Stimulated activated CD4-positive, alpha-beta T cell treated with anti-CD3 and anti-CD28 coated beads, Interleukin-15, amount 100 ng/mL, for 1 hour (primary cell): ENCODE measurements around the gene MYLK2.
A peak's percentile ranks its signal among the peaks of the same experiment; 100 is the strongest.

Source experiments
- DNase-seq, 2 donors: peaks; one replicate each; pipeline ENCODE4 v3.0.0-alpha.2; 2020; ENCODE audit warnings: low read depth in 1 of 2, low spot score in 1 of 2

MYLK2 gene

GRCh38 chr20:31853481-31853880 lies 34.3 kb downstream of the MYLK2 start:
- DNase-seq = no peak

DNA sequence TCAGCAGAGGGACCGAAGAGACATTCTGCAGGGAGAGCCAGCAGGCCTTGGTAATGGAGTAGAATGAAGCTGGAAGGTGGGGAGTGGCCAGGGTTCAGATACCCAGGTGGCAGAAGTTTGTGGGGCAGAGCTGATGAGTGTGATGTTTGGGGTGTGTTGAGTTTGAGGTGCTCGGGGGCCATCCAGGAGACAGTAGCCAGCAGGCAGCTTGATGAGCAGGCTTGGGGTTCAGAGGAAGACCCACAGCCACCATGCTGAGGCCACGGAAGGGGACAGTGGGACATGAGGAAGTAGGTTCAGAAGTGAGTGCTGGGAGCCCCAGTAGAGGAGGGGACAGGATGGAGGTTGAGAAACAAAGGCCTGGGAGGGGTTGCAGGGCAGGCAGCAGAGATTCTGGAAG lies 37.4 kb downstream of the MYLK2 start:
- no peak for DNase-seq

GRCh38 chr20:31857861-31858759 lies 39.0 kb downstream of the MYLK2 start:
- DNase-seq = no peak

DNA sequence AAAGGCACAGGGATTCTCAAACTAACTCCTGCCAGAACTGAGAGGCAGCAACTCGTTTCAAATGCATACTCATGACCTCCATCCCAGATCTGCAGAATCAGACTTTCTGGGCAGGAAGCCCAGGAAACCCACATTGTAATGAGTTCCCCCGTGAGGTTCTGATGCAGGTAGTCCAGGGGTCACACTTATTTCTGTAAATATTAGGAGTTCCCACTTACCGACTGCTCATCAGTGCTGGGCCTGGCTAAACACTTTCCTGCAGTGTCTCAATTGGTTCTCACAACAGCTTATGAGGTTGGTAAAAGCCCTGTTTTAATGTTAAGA lies 39.6 kb downstream of the MYLK2 start:
- DNase-seq = no peak

DNA sequence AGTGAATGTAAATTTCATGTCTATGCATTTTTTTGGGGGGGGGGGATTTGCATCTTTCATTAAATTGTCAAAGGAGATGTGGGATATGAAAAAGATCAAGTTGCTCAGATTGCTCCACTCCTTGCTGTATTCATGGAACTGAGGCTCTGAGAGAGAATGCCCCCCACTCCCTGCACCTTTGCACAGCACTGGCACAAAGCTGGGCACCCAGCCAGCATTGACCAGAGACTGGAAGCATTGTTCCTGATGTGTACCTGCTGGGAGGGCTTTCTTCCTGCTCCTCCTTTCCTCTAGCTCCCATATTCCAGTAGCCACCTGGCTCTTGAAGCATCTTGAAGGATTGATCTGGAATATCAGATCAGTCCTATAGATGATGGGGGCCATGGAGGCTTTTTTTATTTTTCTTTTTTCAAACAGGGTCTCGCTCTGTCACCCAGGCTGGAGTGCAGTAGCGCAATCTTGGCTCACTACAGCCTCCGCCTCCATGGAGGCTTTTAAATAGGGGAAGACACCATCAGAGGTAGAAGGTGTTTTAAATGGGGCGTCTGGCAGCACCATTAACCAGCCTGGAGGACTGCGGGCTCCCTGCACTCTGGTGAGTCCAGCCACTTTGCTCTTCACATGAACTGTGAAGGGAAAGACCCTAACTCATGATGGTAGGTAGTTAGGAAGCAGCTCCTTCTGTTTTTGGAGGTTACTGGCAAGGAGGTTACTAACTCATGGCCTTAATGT lies 40.3 kb downstream of the MYLK2 start:
- no peak for DNase-seq

DNA sequence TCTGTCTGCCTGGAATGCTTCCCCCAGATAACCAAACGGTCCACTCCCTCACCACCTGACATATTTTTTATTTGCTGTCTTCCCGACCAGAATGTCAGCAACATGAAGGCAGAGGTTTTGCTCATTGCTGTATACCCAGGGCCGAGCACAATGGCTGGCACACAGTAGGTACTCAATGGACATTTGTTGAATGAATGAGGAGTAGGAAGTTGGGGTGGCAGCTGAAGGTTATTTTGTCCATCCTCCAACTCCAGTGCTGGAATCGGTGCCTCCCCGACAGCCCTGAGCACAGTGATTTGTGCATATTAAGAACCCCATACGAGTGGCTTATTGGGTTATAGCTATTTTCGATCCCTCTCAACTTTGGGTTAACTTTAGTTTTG lies 40.8 kb downstream of the MYLK2 start:
- no peak for DNase-seq

DNA sequence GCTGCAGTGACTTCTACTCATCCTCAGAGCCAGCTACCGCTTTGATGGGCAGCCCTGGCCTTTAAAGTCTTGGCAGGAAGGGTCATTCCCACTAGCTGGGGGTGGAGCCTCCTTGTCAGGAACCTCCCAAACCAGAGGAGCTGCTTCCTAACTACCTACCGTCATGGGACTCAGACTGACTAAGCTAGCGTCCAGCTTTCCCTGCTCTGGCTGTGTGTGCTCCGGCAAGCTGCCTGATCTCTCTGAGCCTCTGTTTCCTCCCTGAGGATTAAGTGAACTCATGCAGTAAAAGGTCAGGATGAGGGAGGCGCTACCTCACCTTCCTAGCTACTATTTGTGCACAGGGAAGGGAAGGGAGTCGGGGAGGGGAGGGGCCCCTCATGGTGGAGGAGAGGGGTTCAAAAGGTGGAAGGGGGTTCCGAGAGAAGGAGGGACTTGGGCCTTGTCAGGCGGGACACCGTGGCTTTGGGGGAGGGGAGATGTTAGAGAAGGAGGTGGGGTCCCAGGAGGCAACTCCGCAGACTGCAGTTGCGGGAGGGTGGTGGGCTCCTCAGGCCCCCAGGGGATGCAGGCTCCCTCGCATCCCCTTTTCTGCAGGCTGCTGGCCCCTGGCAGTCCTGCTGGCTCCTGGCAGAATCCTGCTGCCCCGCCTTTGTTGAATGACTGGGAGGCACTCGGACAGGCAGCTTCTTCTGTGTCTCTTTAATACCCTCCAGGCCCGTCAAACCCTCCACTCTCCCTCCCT lies 41.4 kb downstream of the MYLK2 start:
- no peak for DNase-seq

GRCh38 chr20:31861135-31861384 lies 41.9 kb downstream of the MYLK2 start:
- DNase-seq = no peak

DNA sequence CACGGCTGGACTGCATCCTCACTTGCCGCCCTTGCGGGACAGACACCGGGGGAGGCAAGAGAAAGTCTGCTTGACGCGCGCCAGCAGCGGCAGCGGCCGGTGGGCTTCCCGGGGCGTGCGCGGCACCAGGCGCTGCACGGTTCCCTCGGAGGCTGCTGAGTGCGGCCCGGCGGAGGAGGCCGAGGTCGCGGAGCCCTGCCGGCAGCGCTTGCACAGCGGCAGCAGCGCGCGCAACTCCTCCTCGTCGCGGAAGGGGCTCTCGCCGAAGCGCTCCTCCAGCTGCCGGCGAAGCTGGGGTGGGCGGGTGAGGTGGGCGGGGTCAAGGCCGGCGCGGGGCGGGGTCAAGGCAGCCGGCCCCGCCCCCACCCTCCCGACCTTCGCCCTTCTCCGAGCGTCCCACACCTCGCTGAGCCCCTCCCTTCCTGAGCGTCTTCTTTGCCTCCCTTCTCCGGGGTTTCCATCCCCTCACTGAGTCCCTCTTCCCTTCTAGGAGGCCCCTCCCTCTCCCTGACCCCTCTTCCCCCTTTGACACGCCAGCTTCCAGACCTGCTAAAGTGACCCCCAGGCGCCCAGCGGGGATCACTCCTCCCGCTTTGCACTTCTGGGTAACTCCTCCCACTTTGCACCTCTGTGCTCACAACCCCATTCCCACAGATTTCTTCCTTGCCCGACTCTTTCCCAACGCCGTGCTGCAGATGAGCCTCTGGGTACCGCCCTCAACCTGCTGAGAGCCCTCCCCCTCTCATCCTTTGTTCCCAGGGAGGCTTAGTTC lies 42.4 kb downstream of the MYLK2 start:
- peak; percentile 33 to 47 for DNase-seq

DNA sequence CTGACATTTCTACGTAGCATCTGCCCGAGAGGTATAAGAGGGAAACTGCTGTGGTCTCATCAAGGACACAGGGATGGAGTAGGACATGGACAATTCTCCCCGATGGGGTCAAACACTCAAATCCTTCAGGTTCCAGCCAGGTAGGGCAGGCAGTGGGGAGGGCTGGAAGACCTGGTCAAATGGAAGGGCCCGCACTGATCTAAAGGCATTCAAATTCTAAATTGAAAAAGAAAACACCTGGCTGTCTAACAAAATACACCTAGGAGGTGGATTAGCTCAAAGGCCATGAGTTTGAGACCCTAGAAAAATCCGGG lies 43.0 kb downstream of the MYLK2 start:
- DNase-seq = no peak

GRCh38 chr20:31862506-31862905 lies 43.4 kb downstream of the MYLK2 start:
- DNase-seq = no peak

- no peak for DNase-seq
These were observed 44.3 kb downstream of the MYLK2 start for GRCh38 chr20:31863296-31864085.

DNA sequence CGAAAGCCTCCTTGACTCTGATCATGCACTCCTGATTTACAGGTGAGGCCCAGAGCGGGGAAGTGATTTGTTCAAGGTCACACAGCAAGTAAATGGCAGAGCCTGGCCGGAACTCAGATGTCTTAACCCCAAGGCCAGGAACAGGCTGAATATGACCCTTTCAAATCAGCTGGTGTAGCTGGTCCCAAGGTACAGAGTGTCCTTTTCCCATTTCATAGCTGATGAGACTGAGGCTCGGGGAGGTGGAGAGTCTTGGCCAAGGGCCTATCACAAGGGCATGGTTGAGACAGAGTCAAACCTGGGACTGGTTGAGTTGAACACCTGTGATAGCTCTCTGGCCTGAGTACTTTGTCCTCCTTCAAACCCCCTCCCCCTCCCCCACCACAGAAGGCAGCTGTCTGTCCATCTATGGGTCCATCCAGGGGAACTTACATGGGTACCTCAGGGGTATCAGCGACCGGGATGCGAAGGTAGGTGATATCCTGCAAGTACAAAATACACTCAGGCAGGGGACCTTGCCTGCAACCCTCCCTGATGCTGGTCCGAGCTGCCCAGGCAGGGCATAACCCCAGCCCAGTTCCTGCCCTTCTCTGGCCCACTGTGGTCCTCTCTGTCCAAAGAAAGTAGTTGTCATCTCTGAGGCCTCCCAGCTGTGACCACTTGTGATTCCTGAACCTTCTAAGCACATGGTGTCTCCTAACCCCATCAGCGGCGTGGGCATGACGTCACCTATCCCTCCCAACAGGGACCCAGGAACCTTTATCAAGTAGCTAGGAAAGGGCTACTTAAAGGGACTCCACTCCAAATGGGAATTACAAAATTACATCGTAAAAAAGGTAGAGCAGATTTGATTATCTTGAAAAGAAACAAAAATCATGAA lies 45.6 kb downstream of the MYLK2 start:
- DNase-seq = no peak

GRCh38 chr20:31866221-31866620 lies 47.1 kb downstream of the MYLK2 start:
- DNase-seq = no peak

DNA sequence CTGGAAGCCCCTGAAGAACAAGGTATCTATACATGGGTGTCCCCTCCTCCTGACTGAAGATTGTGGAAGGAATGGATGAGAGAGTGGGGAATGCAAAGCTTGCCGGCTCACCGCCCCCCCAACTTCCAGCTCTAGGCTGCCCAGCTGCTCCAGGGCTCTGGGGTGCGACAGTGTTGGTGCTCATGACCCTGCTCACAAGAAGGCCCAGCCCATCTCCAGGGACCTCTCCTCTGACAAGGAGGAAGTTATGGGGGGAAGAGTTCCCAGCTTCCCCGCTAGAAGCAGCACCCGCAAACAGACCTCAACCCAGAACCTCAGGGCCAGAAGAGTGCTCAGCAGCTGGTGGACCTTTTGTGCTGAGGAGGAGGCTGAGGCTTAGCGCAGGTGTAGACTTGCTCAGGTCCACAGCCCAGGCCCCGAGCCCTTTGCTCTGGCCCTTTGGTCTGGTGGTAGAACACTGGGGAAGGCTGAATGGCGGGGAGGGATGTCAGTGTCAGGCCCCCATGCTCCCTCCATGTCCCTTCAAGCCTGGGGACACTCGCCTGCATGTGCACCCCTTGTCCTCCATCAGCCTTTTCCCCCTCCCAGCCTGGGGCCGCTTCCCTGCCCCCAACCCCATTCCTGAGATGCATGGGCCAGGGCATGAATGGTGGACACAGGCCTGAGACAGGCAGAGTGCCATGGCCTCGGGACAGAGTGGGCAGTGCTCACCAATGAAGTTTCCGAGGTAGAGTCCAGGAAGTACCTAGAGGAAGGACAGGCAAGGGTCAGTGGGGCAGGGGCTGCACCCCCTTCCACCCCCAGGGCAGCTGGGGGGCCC lies 49.9 kb downstream of the MYLK2 start:
- no peak for DNase-seq

GRCh38 chr20:31869673-31869941 lies 50.5 kb downstream of the MYLK2 start:
- DNase-seq = no peak

- no peak for DNase-seq
These were observed 51.0 kb downstream of the MYLK2 start, which contains the start of the genes DUSP15 and TTLL9 for GRCh38 chr20:31869942-31870725. DUSP15 (minus strand) TSS chr20:31870527; CDS start chr20:31870337, 190 bp downstream. TTLL9 (plus strand) TSS chr20:31870634; CDS start chr20:31871127, 493 bp downstream.
